ENCODE data around the gene CDCA3. TPM values are rescaled to one million over a fixed set of nuclear protein-coding genes. Genes with fewer than 3 reads are reported as not detected.

CDCA3 gene
- total and polyA plus RNA-seq, 4 donors, result 1.3 to 4.1 (median 2.8) TPM

- DNase-seq, result no peak
- WGBS, 2 donors, result 95 to 98% methylated on average over 16 of the region's 16 CpGs
- H3K9me3 ChIP-seq (ENCODE audit: control insufficient read depth in 4 of 4, insufficient read depth in 3 of 4, low read length in 3 of 4), result no peaks in the 10 kb centered on the region
- H3K4me3 ChIP-seq, result no peak overlapping the region
- no peak for TF ChIP-seq CTCF (IDR thresholded peaks at IDR 0.05; ENCODE audit: control extremely low read depth, extremely low read depth)
- H3K4me1 ChIP-seq (ENCODE audit: control insufficient read depth in 5 of 5, insufficient read depth in 5 of 5, low read length in 5 of 5), result no peaks in the 10 kb centered on the region
- no peak overlapping the region for H3K27ac ChIP-seq (ENCODE audit: low read depth in 1 of 2, low read length in 1 of 2)
- no peaks in the 10 kb centered on the region for H3K27me3 ChIP-seq (ENCODE audit: control insufficient read depth in 3 of 3, insufficient read depth in 3 of 3, low read length in 2 of 3)
- ATAC-seq (ENCODE audit: insufficient read depth, low FRiP score), result no peak
- H3K36me3 ChIP-seq (ENCODE audit: control insufficient read depth in 4 of 4, insufficient read depth in 4 of 4, low read length in 4 of 4), result peaks cover 0 to 17% (median 11%) of the 10 kb centered on the region in 4 donors
- no peak overlapping the region for H3K9ac ChIP-seq (ENCODE audit: insufficient read depth in 1 of 2, low read length in 2 of 2)
These were observed 14.2 kb downstream of the CDCA3 start for GRCh38 chr12:6836851-6837250.

- no peak for TF ChIP-seq CTCF (IDR thresholded peaks at IDR 0.05; ENCODE audit: control extremely low read depth, extremely low read depth)
- ATAC-seq (ENCODE audit: insufficient read depth, low FRiP score) (no peak), DNase-seq (no peak)
- H3K4me1 ChIP-seq (ENCODE audit: control insufficient read depth in 5 of 5, insufficient read depth in 5 of 5, low read length in 5 of 5), result peaks cover 0 to 4% (median 0%) of the 10 kb centered on the region in 5 donors
- no peaks in the 10 kb centered on the region for H3K27me3 ChIP-seq (ENCODE audit: control insufficient read depth in 3 of 3, insufficient read depth in 3 of 3, low read length in 2 of 3)
- H3K9me3 ChIP-seq (ENCODE audit: control insufficient read depth in 4 of 4, insufficient read depth in 3 of 4, low read length in 3 of 4), result no peaks in the 10 kb centered on the region
- H3K36me3 ChIP-seq (ENCODE audit: control insufficient read depth in 4 of 4, insufficient read depth in 4 of 4, low read length in 4 of 4), result peaks cover 0 to 23% (median 14%) of the 10 kb centered on the region in 4 donors
- 88% methylated on average over 5 of the region's 5 CpGs for WGBS, 2 donors
- H3K9ac ChIP-seq (ENCODE audit: insufficient read depth in 1 of 2, low read length in 2 of 2), result no peak overlapping the region
- H3K4me3 ChIP-seq, result no peak overlapping the region
- no peak overlapping the region for H3K27ac ChIP-seq (ENCODE audit: low read depth in 1 of 2, low read length in 1 of 2)
These were observed 16.2 kb downstream of the CDCA3 start for GRCh38 chr12:6834873-6835272.

- no peak overlapping the region for H3K9ac ChIP-seq (ENCODE audit: insufficient read depth in 1 of 2, low read length in 2 of 2)
- no peaks in the 10 kb centered on the region for H3K27me3 ChIP-seq (ENCODE audit: control insufficient read depth in 3 of 3, insufficient read depth in 3 of 3, low read length in 2 of 3)
- no peak for ATAC-seq (ENCODE audit: insufficient read depth, low FRiP score)
- WGBS, 2 donors, result 92 to 95% methylated on average over 1 of the region's 1 CpG
- TF ChIP-seq CTCF (IDR thresholded peaks at IDR 0.05; ENCODE audit: control extremely low read depth, extremely low read depth), result no peak
- peaks cover 0 to 23% (median 14%) of the 10 kb centered on the region in 4 donors for H3K36me3 ChIP-seq (ENCODE audit: control insufficient read depth in 4 of 4, insufficient read depth in 4 of 4, low read length in 4 of 4)
- peak overlapping the region in 1 of 2 donors; percentile 94 for H3K27ac ChIP-seq (ENCODE audit: low read depth in 1 of 2, low read length in 1 of 2)
- H3K4me1 ChIP-seq (ENCODE audit: control insufficient read depth in 5 of 5, insufficient read depth in 5 of 5, low read length in 5 of 5), result peaks cover 0 to 10% (median 0%) of the 10 kb centered on the region in 5 donors
- no peaks in the 10 kb centered on the region for H3K9me3 ChIP-seq (ENCODE audit: control insufficient read depth in 4 of 4, insufficient read depth in 3 of 4, low read length in 3 of 4)
- H3K4me3 ChIP-seq, result no peak overlapping the region
- DNase-seq, result no peak
These were observed 16.8 kb downstream of the CDCA3 start for GRCh38 chr12:6834254-6834653.
